Bladder microvascular endothelial cell (primary cell): ENCODE measurements around the gene ZNF266. TPM values are rescaled to one million over a fixed set of nuclear protein-coding genes. Genes with fewer than 3 reads are reported as not detected.

Source experiments
- total RNA-seq: library from RNA; depleted of rRNA; stranded (reverse); fragments of >200 nt; gene quantifications from 2 replicates; pipeline ENCODE4 v1.2.3, GENCODE V29; 2014

ZNF266 gene
- total RNA-seq: 9.6 and 13.8 TPM in 2 replicates

GRCh38 chr19:9435279-9436268, at the start of gene ZNF266:
ZNF266 (minus strand) TSS chr19:9435573; CDS start chr19:9420089, 15,484 bp downstream.

GRCh38 chr19:9362905-9363304, 72.5 kb downstream of the ZNF266 start, which contains the start of gene ZNF177:
ZNF177 (plus strand) TSS chr19:9363013; CDS start chr19:9378312, 15,299 bp downstream.

Other genes with a start within 250 kb of the ZNF266 start
- not detected in 2 replicates for gene OR7D4, start 216.0 kb downstream of the ZNF266 start, total RNA-seq
- not detected in 2 replicates for gene OR7E24, start 184.6 kb downstream of the ZNF266 start, total RNA-seq
- 4.4 and 5.1 TPM in 2 replicates for gene ZNF699, start 125.7 kb downstream of the ZNF266 start, total RNA-seq
- gene ZNF559, start 111.4 kb downstream of the ZNF266 start, total RNA-seq: 4.7 and 16.3 TPM in 2 replicates
- 0.32 and 2.3 TPM in 2 replicates for gene ZNF177, start 72.6 kb downstream of the ZNF266 start, total RNA-seq
- gene ZNF560, start 63.0 kb upstream of the ZNF266 start, total RNA-seq: 0.06 and 0.49 TPM in 2 replicates
- gene ZNF426, start 103.1 kb upstream of the ZNF266 start, total RNA-seq: 12.3 and 20.5 TPM in 2 replicates
- 17.0 and 39.1 TPM in 2 replicates for gene ZNF121, start 148.9 kb upstream of the ZNF266 start, total RNA-seq
- gene ZNF561, start 185.7 kb upstream of the ZNF266 start, total RNA-seq: 20.2 and 51.4 TPM in 2 replicates
- gene ZNF562, start 239.5 kb upstream of the ZNF266 start, total RNA-seq: 12.8 and 30.5 TPM in 2 replicates